ENCODE measurements around the gene VSIG1. TPM values are rescaled to one million over a fixed set of nuclear protein-coding genes. Genes with fewer than 3 reads are reported as not detected.

Gene VSIG1
- total and polyA plus RNA-seq, 2 of the 8 experiments (the other 6 are each of a cell fraction or from before 2014, with no cell fraction given), result 2.2 to 2.9 TPM

- no peak for TF ChIP-seq NANOG (IDR thresholded peaks at IDR 0.05; ENCODE audit: insufficient read depth, low read depth, low read length, poor library complexity, severe bottlenecking)
- no peak for TF ChIP-seq RFX5 (IDR thresholded peaks at IDR 0.05; ENCODE audit: borderline replicate concordance, low read depth, low read length)
- TF ChIP-seq EZH2 (IDR thresholded peaks at IDR 0.05; ENCODE audit: low read depth, low read length, severe bottlenecking), result no peak
- no peak for TF ChIP-seq CEBPB (IDR thresholded peaks at IDR 0.05; ENCODE audit: low read depth, low read length)
- no peak for TF ChIP-seq MAFK (IDR thresholded peaks at IDR 0.05; ENCODE audit: low read depth, low read length)
- TF ChIP-seq, protein P1, sequence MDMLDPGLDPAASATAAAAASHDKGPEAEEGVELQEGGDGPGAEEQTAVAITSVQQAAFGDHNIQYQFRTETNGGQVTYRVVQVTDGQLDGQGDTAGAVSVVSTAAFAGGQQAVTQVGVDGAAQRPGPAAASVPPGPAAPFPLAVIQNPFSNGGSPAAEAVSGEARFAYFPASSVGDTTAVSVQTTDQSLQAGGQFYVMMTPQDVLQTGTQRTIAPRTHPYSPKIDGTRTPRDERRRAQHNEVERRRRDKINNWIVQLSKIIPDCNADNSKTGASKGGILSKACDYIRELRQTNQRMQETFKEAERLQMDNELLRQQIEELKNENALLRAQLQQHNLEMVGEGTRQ (IDR thresholded peaks at IDR 0.05; ENCODE audit: low read length), result no peak
- no peak for TF ChIP-seq TCF12 (IDR thresholded peaks at IDR 0.05; ENCODE audit: low read depth, low read length)
- TF ChIP-seq RXRA (IDR thresholded peaks at IDR 0.05; ENCODE audit: insufficient read depth, low read depth, low read length), result no peak
- TF ChIP-seq RNF2 (IDR thresholded peaks at IDR 0.05; ENCODE audit: borderline replicate concordance, low read depth, low read length, missing control alignments, poor library complexity, severe bottlenecking), result no peak
- TF ChIP-seq, protein P2, sequence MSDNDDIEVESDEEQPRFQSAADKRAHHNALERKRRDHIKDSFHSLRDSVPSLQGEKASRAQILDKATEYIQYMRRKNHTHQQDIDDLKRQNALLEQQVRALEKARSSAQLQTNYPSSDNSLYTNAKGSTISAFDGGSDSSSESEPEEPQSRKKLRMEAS (IDR thresholded peaks at IDR 0.05), result no peak
- TF ChIP-seq RBBP5 (IDR thresholded peaks at IDR 0.05; ENCODE audit: borderline replicate concordance, low read depth, low read length), result no peak
- TF ChIP-seq BCL11A (IDR thresholded peaks at IDR 0.05; ENCODE audit: low read depth in 2 of 2, low read length in 2 of 2), result no peak
- TF ChIP-seq CHD2 (IDR thresholded peaks at IDR 0.05; ENCODE audit: low read length), result peak; percentile 23; the same call in 1 of the 2 replicates
- TF ChIP-seq RAD21 (IDR thresholded peaks at IDR 0.05 in 1 of 2, conservative IDR thresholded peaks at IDR 0.05 in 1 of 2; ENCODE audit: low read depth in 2 of 2, low read length in 2 of 2), result no peak
- TF ChIP-seq POLR2A (IDR thresholded peaks at IDR 0.05; ENCODE audit: control extremely low read depth in 1 of 2, low read depth in 2 of 2, low read length in 2 of 2), result peak; percentile 66 to 80
- TF ChIP-seq FOSL1 (IDR thresholded peaks at IDR 0.05; ENCODE audit: insufficient read depth, low read depth, low read length), result no peak
- TF ChIP-seq SIN3A (conservative IDR thresholded peaks at IDR 0.05 in 1 of 2, IDR thresholded peaks at IDR 0.05 in 1 of 2; ENCODE audit: low read depth in 1 of 2, low read length in 2 of 2), result peak in 1 of 2 experiments; percentile 83; a peak in 2 of 4 replicates
- no peak for TF ChIP-seq TBP (IDR thresholded peaks at IDR 0.05; ENCODE audit: low read depth, low read length)
- TF ChIP-seq ASH2L (IDR thresholded peaks at IDR 0.05; ENCODE audit: low read length), result peak; percentile 83
- no peak for TF ChIP-seq SRF (IDR thresholded peaks at IDR 0.05; ENCODE audit: low read depth, low read length)
- no peak for TF ChIP-seq CBX8 (IDR thresholded peaks at IDR 0.05; ENCODE audit: borderline replicate concordance, low read depth, low read length)
- no peak for TF ChIP-seq SAP30 (IDR thresholded peaks at IDR 0.05; ENCODE audit: insufficient read depth, insufficient replicate concordance, low read length)
- no peak for TF ChIP-seq NRF1 (IDR thresholded peaks at IDR 0.05; ENCODE audit: low read depth, low read length)
These were observed 46.5 kb downstream of the VSIG1 start, which contains the start of the genes ATG4A and PSMD10 (continued) for GRCh38 chrX:108091264-108091877.
